AG04450 (cell line): Measurements from ENCODE around the gene ANGEL2. TPM values are rescaled to one million over a fixed set of nuclear protein-coding genes. Genes with fewer than 3 reads are reported as not detected.

Experiments used
- CTCF ChIA-PET: fragments of 300-600, 350-600 bp; formaldehyde crosslinking; extraction: SDS; loops from one replicate; lab custom pipeline; 2022; ENCODE audit warnings: antibody characterized with exemption, inconsistent platforms; lab: Charles Lee
- POLR2A ChIA-PET: fragments of 350-600 bp; formaldehyde crosslinking; extraction: SDS; loops from one replicate; lab custom pipeline; 2021; ENCODE audit warnings: antibody characterized with exemption, inconsistent platforms; lab: Yijun Ruan, JAX
- DNase-seq: peaks from one replicate; pipeline ENCODE4 v3.0.0-alpha.2; 2011; ENCODE audit warnings: low read depth, low spot score
- H3K27ac ChIP-seq: one replicate; pipeline ENCODE4 v1.5.1; 2012; ENCODE audit warnings: low read depth, low read length, control low read depth
- H3K27me3 ChIP-seq: one replicate; pipeline ENCODE4 v1.6.0; 2012; ENCODE audit warnings: low read length; ENCODE audit not compliant: control insufficient read depth, insufficient read depth
- H3K4me3 ChIP-seq: 2 replicates; pipeline ENCODE4 v1.5.1; 2011; ENCODE audit warnings: mild to moderate bottlenecking, low read depth, low read length, control low read depth
- H3K9me3 ChIP-seq: 2 replicates; pipeline ENCODE4 v1.5.1; 2012; ENCODE audit warnings: low read length; ENCODE audit not compliant: control insufficient read depth, insufficient read depth
- polyA plus RNA-seq: library from polyadenylated mRNA; depleted of rRNA; stranded (reverse); fragments of >200 nt; gene quantifications from 2 replicates; pipeline ENCODE4 v1.2.3, GENCODE V29; 2011
- TF ChIP-seq, protein P1 (sequence below): IDR thresholded peaks from 2 replicates; pipeline ENCODE4 v1.5.1; 2011; ENCODE audit warnings: low read depth, low read length, control low read depth, inconsistent platforms

ANGEL2 gene
- polyA plus RNA-seq, 1 experiment, result 30.6 TPM

DNA sequence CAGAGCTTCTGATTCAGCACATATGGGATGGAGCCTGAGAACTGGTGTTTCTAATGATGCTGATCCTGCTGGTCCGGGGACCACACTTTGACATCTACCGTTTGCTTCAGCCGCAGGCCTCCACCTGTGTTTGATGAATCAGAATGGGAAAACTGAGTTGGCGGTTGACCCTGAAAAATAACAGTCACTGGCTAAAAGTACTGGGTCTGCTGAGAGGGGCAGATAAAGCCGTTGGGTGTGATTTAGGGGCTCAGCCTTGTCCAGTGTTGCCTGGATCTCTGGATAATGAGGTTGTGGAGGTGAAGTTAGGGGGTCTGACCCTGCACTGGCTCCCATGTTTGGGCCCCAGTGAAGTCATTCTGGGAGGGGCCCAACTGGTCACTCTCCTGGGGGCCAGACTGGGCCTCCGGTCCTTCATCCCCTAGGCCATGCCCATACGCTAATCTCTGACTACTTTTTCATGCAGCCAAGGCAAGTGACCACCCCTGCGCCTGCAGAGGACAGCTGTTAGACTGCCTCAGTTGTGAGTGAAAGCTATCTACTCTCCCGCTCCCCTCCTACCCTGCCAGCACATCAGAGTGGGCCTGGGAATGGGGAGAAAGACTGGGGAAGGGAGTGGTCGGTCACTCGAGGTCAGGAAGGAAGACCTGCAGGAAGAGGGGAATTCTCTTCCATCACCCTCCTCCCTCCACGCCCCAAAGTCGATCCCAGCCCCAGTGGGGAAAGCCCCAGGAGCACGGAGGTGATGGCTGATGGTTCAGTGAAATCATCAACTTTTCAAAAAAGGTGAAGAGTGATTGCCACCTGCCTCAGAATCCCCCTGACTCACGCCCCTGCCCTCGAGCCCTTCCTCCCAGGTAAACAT, 37.7 kb downstream of the ANGEL2 start:
- DNase-seq, result no peak
- Histone ChIP-seq H3K27ac (no peak overlapping the region), H3K9me3 (no peaks in the 10 kb centered on the region), H3K27me3 (no peaks in the 10 kb centered on the region), H3K4me3 (no peak overlapping the region)
- CTCF ChIA-PET, result no interaction called here
- POLR2A ChIA-PET, result no interaction called here
- TF ChIP-seq, protein P1, sequence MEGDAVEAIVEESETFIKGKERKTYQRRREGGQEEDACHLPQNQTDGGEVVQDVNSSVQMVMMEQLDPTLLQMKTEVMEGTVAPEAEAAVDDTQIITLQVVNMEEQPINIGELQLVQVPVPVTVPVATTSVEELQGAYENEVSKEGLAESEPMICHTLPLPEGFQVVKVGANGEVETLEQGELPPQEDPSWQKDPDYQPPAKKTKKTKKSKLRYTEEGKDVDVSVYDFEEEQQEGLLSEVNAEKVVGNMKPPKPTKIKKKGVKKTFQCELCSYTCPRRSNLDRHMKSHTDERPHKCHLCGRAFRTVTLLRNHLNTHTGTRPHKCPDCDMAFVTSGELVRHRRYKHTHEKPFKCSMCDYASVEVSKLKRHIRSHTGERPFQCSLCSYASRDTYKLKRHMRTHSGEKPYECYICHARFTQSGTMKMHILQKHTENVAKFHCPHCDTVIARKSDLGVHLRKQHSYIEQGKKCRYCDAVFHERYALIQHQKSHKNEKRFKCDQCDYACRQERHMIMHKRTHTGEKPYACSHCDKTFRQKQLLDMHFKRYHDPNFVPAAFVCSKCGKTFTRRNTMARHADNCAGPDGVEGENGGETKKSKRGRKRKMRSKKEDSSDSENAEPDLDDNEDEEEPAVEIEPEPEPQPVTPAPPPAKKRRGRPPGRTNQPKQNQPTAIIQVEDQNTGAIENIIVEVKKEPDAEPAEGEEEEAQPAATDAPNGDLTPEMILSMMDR, result no peak

DNA sequence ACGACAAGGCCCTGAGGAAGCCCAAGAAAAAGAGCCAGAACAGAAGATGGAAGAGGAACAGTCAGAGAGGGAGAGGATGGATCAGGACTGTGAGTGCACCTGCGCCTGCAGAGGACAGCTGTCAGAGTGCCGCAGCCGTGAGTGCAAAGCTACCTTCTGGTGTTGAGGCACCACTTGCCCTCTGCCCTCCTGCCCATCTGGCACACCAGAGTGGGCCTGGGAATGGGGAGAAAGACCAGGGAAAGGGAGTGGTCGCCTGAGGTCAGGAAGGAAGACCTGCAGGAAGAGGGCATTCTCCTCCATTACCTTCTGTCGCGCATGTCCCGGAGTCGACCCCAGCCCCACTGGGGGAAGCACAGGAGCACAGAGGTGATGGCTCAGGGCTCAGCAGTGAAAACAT, 39.1 kb downstream of the ANGEL2 start:
- ChIA-PET CTCF (interaction anchor here (1.2 kb wide), 1 partner anchor 8 kb away, joined by 4 read pairs; no protein-coding TSS in a partner anchor), POLR2A (interaction anchor here (0.7 kb wide), 1 partner anchor 11 kb away, joined by 7 read pairs; no protein-coding TSS in a partner anchor)
- Histone ChIP-seq H3K27me3 (no peaks in the 10 kb centered on the region), H3K9me3 (no peaks in the 10 kb centered on the region), H3K27ac (no peak overlapping the region), H3K4me3 (no peak overlapping the region)
- TF ChIP-seq, protein P1, result no peak
- no peak for DNase-seq

DNA sequence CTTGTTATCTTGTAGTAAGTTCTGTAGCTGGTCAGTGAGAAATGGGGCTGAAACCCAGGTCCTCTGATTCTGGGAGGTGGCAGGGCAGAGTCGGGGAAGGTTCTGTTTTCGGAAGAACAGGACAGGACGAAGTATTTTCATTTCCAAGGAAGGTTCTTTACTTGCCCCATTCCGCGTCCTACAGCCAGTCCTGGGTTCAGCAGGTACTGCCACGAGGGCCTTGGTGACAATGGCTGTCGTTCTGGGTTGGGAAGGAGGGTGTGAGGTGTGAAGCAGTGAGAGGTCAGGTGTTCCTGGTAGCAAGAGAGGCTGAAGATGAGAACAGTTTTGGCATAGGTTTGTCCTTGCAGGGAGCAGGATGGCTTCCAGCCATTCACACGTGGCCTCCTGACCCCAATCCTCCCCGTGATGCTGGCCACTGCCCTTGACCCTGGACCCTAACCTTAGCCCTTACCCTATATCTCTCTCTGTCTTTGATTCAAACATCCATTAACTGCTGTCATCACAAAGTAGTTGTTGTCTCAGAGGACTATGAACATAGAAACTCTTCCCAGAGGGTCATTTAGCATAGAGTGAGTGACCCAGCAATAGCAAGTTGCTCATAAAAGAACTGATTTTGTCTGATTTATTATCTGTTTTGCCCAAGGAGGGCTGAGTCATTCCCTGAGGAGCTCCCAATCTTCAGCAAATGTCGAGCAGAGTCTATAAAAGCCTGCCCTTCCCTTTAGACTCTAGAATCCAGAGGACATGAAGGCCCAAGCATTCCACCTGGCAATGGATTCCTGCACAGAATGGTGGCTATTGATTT, 40.4 kb downstream of the ANGEL2 start:
- ChIA-PET CTCF (interaction anchor here (1.2 kb wide), 1 partner anchor 7 kb away, joined by 4 read pairs; no protein-coding TSS in a partner anchor), POLR2A (no interaction called here)
- Histone ChIP-seq H3K27me3 (no peaks in the 10 kb centered on the region), H3K27ac (no peak overlapping the region), H3K9me3 (no peaks in the 10 kb centered on the region), H3K4me3 (no peak overlapping the region)
- DNase-seq, result no peak
- TF ChIP-seq, protein P1, result no peak

DNA sequence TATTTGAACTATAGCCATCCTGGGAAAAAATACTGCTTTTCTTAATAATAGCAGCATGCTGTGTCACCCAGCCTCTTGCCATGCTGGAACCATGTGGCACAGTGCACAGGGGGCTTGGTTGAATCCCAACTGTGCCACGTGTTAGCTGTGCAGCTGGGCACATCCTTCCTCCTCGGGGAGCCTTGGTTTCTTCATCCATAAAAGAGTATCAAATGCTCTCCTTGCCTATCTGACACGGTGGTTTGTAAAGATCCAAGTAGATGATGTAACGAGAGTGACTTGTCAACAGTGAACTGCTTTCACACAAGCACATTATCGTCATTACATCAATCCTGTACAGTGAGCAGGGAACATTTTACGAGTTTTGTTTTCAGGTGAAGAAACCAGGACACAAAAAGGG, 41.0 kb downstream of the ANGEL2 start:
- TF ChIP-seq, protein P1, result no peak
- DNase-seq, result no peak
- no peaks in the 10 kb centered on the region for H3K9me3 ChIP-seq
- H3K27ac ChIP-seq, result no peak overlapping the region
- no peak overlapping the region for H3K4me3 ChIP-seq
- no peaks in the 10 kb centered on the region for H3K27me3 ChIP-seq
- CTCF ChIA-PET, result no interaction called here
- POLR2A ChIA-PET, result no interaction called here
